ENCODE data around the gene BRINP3.

Gene BRINP3

GRCh38 chr1:190095596-190095995 lies 382.1 kb downstream of the BRINP3 start:
- DNase-seq, result no peak

- no peak for DNase-seq
Measured at GRCh38 chr1:190084552-190084951, 393.1 kb downstream of the BRINP3 start.

DNA sequence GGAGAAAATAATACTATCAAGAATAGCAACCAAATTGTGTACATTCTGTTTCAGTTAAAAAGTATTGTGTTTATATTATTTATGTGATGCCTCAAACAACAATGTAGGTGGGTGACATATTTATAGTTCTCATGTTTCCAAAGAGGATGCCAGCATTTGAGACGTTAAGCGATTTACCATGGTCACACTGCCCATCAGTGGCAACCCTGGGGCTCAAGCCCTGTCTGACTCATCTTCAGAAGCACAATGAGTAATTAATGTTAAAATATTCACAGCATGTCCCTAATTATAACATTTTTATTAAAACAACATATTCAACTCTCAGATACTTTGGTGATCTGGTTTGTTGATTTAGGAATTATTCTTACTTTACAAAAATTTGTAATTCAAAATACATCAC lies 409.4 kb downstream of the BRINP3 start:
- no peak for DNase-seq

- no peak for DNase-seq
Measured at GRCh38 chr1:190067592-190067991, 410.1 kb downstream of the BRINP3 start.

- no peak for DNase-seq
Measured at GRCh38 chr1:190066011-190066410, 411.7 kb downstream of the BRINP3 start.

- DNase-seq, result no peak
Measured at GRCh38 chr1:190049314-190049713, 428.4 kb downstream of the BRINP3 start.
